Astrocyte (in vitro differentiated cells and primary cell): ENCODE data around the gene METTL25. TPM values are rescaled to one million over a fixed set of nuclear protein-coding genes. Genes with fewer than 3 reads are reported as not detected.

Experiments used
- DNase-seq: peaks from one replicate; pipeline ENCODE4 v3.0.0-alpha.2; 2010; ENCODE audit warnings: low read depth
- FAIRE-seq: peaks from 2 replicates; lab custom pipeline; 2011; peaks lifted over from hg19 to GRCh38; lab: Jason Lieb, UNC
- H2AFZ ChIP-seq: 2 replicates; pipeline ENCODE4 v1.6.0; 2012; ENCODE audit warnings: low read depth, low read length, inconsistent platforms
- H3K27ac ChIP-seq: 2 replicates; pipeline ENCODE4 v1.5.1; 2011; ENCODE audit warnings: low read depth, low read length, inconsistent platforms
- H3K27me3 ChIP-seq: 2 replicates; pipeline ENCODE4 v1.6.0; 2011; ENCODE audit warnings: low read length, inconsistent platforms; ENCODE audit not compliant: insufficient read depth
- H3K36me3 ChIP-seq: 2 replicates; pipeline ENCODE4 v1.5.1; 2011; ENCODE audit warnings: low read length, inconsistent platforms; ENCODE audit not compliant: insufficient read depth
- H3K4me1 ChIP-seq: 2 replicates; pipeline ENCODE4 v1.5.1; 2011; ENCODE audit warnings: low read length, inconsistent platforms; ENCODE audit not compliant: insufficient read depth
- H3K4me2 ChIP-seq: 2 replicates; pipeline ENCODE4 v1.6.0; 2012; ENCODE audit warnings: low read length, inconsistent platforms
- H3K4me3 ChIP-seq: 2 replicates; pipeline ENCODE4 v1.5.1; 2011; ENCODE audit warnings: low read depth, mild to moderate bottlenecking, low read length, inconsistent platforms; ENCODE audit not compliant: insufficient read depth
- H3K79me2 ChIP-seq: 2 replicates; pipeline ENCODE4 v1.6.0; 2012; ENCODE audit warnings: mild to moderate bottlenecking, low read length, inconsistent platforms; ENCODE audit not compliant: insufficient read depth
- H3K9ac ChIP-seq: 2 replicates; pipeline ENCODE4 v1.6.0; 2012; ENCODE audit warnings: mild to moderate bottlenecking, low read length, inconsistent platforms
- H3K9me3 ChIP-seq: 2 replicates; pipeline ENCODE4 v1.5.1; 2012; ENCODE audit warnings: low read depth, mild to moderate bottlenecking, low read length, inconsistent platforms; ENCODE audit not compliant: insufficient read depth
- H4K20me1 ChIP-seq: 2 replicates; pipeline ENCODE4 v1.6.0; 2012; ENCODE audit warnings: low read length, inconsistent platforms; ENCODE audit not compliant: insufficient read depth
- H3K27ac Mint-ChIP-seq: one replicate; pipeline ENCODE4 v1.8.0; 2021; ENCODE audit warnings: mild to moderate bottlenecking, mixed read lengths; ENCODE audit not compliant: unreplicated experiment
- H3K27me3 Mint-ChIP-seq: one replicate; pipeline ENCODE4 v1.8.0; 2021; ENCODE audit warnings: low read depth, mixed read lengths; ENCODE audit not compliant: unreplicated experiment
- H3K36me3 Mint-ChIP-seq: one replicate; pipeline ENCODE4 v1.8.0; 2021; ENCODE audit warnings: low read depth, mixed read lengths; ENCODE audit not compliant: unreplicated experiment
- H3K4me1 Mint-ChIP-seq: one replicate; pipeline ENCODE4 v1.8.0; 2021; ENCODE audit warnings: low read depth, mixed read lengths; ENCODE audit not compliant: unreplicated experiment
- H3K4me3 Mint-ChIP-seq: one replicate; pipeline ENCODE4 v1.8.0; 2021; ENCODE audit warnings: mild to moderate bottlenecking, moderate library complexity, mixed read lengths; ENCODE audit not compliant: unreplicated experiment
- H3K9me3 Mint-ChIP-seq: one replicate; pipeline ENCODE4 v1.8.0; 2021; ENCODE audit warnings: mild to moderate bottlenecking, mixed read lengths; ENCODE audit not compliant: unreplicated experiment
- EZH2 ChIP-seq: IDR thresholded peaks from 2 replicates; pipeline ENCODE4 v1.6.1; 2012; ENCODE audit warnings: mild to moderate bottlenecking, low read length, inconsistent platforms; ENCODE audit not compliant: insufficient read depth
- total RNA-seq: library from RNA; stranded (reverse); gene quantifications from 2 replicates; pipeline ENCODE4 v1.2.1, GENCODE V29; 2021
- TF ChIP-seq, protein P1 (sequence below): IDR thresholded peaks from 2 replicates; pipeline ENCODE4 v1.5.1; 2011; ENCODE audit warnings: low read depth, mild to moderate bottlenecking, inconsistent platforms, low read length, moderate library complexity; ENCODE audit not compliant: insufficient read depth

METTL25 gene
- total RNA-seq, 1 donor from 2014 or later: 9.4 TPM

DNA sequence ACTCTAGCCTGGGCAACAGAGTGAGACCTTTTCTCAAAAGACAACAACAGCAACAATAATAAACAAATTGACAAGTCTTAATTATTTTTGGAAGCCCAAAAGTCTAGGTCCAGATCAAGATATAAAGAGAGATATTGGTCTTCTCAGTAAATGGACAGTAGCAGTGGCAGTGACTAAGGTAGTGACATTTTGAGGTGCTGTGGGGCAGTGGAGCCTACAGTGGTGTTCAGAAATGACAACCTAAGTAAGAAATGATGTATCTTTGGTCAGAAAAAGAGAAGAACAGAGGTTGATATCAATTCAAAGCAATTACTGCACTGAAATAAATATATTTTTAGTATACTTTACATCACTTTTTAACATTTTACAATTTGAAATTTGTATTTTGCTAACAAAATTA is 20.7 kb downstream of the METTL25 start:
- Mint-ChIP-seq H3K9me3 (peaks cover 3% of the 10 kb centered on the region), H3K27ac (no peak overlapping the region), H3K27me3 (no peaks in the 10 kb centered on the region), H3K36me3 (no peaks in the 10 kb centered on the region), H3K4me1 (no peaks in the 10 kb centered on the region), H3K4me3 (no peak overlapping the region)
- H3K4me2 ChIP-seq: no peak overlapping the region
- no peak overlapping the region for H3K27ac ChIP-seq
- DNase-seq (no peak), FAIRE-seq (no peak)
- no peaks in the 10 kb centered on the region for H3K27me3 ChIP-seq
- H3K36me3 ChIP-seq: no peaks in the 10 kb centered on the region
- H3K79me2 ChIP-seq: no peaks in the 10 kb centered on the region
- TF ChIP-seq, protein P1, sequence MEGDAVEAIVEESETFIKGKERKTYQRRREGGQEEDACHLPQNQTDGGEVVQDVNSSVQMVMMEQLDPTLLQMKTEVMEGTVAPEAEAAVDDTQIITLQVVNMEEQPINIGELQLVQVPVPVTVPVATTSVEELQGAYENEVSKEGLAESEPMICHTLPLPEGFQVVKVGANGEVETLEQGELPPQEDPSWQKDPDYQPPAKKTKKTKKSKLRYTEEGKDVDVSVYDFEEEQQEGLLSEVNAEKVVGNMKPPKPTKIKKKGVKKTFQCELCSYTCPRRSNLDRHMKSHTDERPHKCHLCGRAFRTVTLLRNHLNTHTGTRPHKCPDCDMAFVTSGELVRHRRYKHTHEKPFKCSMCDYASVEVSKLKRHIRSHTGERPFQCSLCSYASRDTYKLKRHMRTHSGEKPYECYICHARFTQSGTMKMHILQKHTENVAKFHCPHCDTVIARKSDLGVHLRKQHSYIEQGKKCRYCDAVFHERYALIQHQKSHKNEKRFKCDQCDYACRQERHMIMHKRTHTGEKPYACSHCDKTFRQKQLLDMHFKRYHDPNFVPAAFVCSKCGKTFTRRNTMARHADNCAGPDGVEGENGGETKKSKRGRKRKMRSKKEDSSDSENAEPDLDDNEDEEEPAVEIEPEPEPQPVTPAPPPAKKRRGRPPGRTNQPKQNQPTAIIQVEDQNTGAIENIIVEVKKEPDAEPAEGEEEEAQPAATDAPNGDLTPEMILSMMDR: no peak
- TF ChIP-seq EZH2: no peak
- H3K4me3 ChIP-seq: no peak overlapping the region
- no peaks in the 10 kb centered on the region for H3K4me1 ChIP-seq
- H4K20me1 ChIP-seq: no peaks in the 10 kb centered on the region
- H3K9ac ChIP-seq: no peak overlapping the region
- no peaks in the 10 kb centered on the region for H3K9me3 ChIP-seq
- H2AFZ ChIP-seq: no peak overlapping the region

DNA sequence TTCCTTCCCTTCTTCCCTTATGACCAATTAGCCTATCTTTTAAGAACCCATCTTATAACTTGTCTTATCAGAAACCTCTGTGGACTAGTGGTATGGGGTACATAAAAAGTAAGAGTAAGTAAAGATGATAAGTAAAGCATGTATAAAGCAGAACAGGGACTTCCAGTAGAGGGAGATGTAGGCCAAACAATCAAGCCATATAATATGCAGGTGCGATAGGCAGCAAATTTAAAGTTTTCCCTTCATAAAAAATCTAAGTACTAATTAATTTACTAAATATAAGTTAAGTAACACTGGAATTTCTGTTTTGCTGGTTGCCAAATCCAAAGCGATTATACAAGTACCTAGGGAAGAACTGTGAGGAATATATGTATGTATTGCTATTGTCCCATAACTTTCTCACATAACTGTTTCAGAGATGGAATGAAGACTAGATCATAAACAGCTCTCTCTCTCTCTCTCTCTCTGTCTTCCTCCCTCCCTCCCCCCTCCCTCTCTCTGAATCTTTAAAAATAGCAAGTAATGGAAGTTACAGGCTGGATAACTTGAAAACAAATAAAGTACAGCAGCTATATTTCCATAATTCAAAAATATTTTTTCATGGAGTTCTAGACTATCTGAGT is 25.7 kb downstream of the METTL25 start:
- FAIRE-seq (no peak), DNase-seq (peak; percentile 10)
- no peak overlapping the region for H3K4me3 Mint-ChIP-seq

DNA sequence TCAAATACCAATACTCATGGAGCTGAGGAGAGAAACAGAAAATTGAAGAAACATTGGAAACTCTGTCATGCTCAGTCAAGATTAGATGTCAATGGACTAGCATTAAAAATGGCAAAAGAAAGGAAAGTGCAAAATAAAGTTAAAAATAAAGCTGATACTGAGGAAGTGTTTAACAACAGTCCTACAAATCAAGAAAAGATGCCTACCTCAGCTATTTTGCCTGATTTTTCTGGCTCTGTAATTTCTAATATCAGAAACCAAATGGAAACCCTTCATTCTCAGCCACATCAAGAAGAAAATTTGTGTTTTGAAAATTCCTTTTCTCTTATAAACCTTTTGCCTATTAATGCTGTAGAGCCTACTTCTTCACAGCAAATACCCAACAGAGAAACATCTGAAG is 40.5 kb downstream of the METTL25 start:
- H3K36me3 ChIP-seq: no peaks in the 10 kb centered on the region
- H3K4me1 Mint-ChIP-seq: peaks cover 3% of the 10 kb centered on the region
- H3K36me3 Mint-ChIP-seq: no peaks in the 10 kb centered on the region
- H4K20me1 ChIP-seq: no peaks in the 10 kb centered on the region
- H3K4me2 ChIP-seq: no peak overlapping the region
- no peaks in the 10 kb centered on the region for H3K79me2 ChIP-seq
- FAIRE-seq (no peak), DNase-seq (no peak)
- H3K4me1 ChIP-seq: no peaks in the 10 kb centered on the region
- H3K27ac Mint-ChIP-seq: no peak overlapping the region
- H3K27me3 ChIP-seq: no peaks in the 10 kb centered on the region
- H3K9ac ChIP-seq: no peak overlapping the region
- no peaks in the 10 kb centered on the region for H3K27me3 Mint-ChIP-seq
- TF ChIP-seq, protein P1: no peak
- TF ChIP-seq EZH2: no peak
- no peak overlapping the region for H3K4me3 Mint-ChIP-seq
- H3K27ac ChIP-seq: no peak overlapping the region
- no peaks in the 10 kb centered on the region for H3K9me3 Mint-ChIP-seq
- no peak overlapping the region for H3K4me3 ChIP-seq
- H2AFZ ChIP-seq: no peak overlapping the region
- no peaks in the 10 kb centered on the region for H3K9me3 ChIP-seq

More for the DNA sequence above, 25.7 kb downstream of the METTL25 start:
- Histone ChIP-seq H3K9me3 (no peaks in the 10 kb centered on the region), H3K4me2 (no peak overlapping the region), H2AFZ (no peak overlapping the region), H3K4me1 (no peaks in the 10 kb centered on the region), H3K27ac (no peak overlapping the region), H3K79me2 (no peaks in the 10 kb centered on the region), H4K20me1 (no peaks in the 10 kb centered on the region), H3K27me3 (no peaks in the 10 kb centered on the region), H3K9ac (no peak overlapping the region), H3K4me3 (no peak overlapping the region), H3K36me3 (no peaks in the 10 kb centered on the region)
- Mint-ChIP-seq H3K36me3 (no peaks in the 10 kb centered on the region), H3K27ac (no peak overlapping the region), H3K4me1 (no peaks in the 10 kb centered on the region), H3K27me3 (no peaks in the 10 kb centered on the region), H3K9me3 (no peaks in the 10 kb centered on the region)
- TF ChIP-seq, protein P1: peak; percentile 58
- no peak for TF ChIP-seq EZH2
